ENCODE data around the gene HBE1. TPM values are rescaled to one million over a fixed set of nuclear protein-coding genes. Genes with fewer than 3 reads are reported as not detected.

Gene HBE1
- total RNA-seq, 1 donor from 2014 or later: not detected

DNA sequence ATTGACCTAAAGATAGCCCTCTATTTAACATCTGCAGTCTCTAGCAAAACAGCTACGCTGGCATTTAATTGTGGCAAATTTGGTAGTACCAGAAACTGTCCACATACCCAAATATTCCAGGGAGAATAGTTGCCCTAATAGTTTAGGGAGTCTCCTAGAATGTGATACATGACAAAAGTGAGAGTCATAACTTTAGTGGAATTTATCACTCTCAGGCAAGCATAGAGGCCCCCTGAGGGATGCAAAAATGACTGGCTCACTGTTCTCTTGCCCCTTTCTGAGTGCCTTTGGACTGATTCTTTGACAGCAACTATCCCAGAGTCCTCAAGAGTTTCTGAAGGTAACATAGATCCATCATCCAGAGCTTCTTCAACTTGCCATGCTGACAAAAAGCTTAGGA is 34.3 kb upstream of the HBE1 start:
- Mint-ChIP-seq H3K27me3 (ENCODE audit: unreplicated experiment) (no peaks in the 10 kb centered on the region), H3K36me3 (ENCODE audit: unreplicated experiment) (no peaks in the 10 kb centered on the region), H3K9me3 (ENCODE audit: unreplicated experiment) (no peaks in the 10 kb centered on the region), H3K27ac (ENCODE audit: unreplicated experiment) (no peak overlapping the region), H3K4me3 (ENCODE audit: unreplicated experiment) (no peak overlapping the region), H3K4me1 (ENCODE audit: low read depth, unreplicated experiment) (no peaks in the 10 kb centered on the region)
- TF ChIP-seq, protein P1, sequence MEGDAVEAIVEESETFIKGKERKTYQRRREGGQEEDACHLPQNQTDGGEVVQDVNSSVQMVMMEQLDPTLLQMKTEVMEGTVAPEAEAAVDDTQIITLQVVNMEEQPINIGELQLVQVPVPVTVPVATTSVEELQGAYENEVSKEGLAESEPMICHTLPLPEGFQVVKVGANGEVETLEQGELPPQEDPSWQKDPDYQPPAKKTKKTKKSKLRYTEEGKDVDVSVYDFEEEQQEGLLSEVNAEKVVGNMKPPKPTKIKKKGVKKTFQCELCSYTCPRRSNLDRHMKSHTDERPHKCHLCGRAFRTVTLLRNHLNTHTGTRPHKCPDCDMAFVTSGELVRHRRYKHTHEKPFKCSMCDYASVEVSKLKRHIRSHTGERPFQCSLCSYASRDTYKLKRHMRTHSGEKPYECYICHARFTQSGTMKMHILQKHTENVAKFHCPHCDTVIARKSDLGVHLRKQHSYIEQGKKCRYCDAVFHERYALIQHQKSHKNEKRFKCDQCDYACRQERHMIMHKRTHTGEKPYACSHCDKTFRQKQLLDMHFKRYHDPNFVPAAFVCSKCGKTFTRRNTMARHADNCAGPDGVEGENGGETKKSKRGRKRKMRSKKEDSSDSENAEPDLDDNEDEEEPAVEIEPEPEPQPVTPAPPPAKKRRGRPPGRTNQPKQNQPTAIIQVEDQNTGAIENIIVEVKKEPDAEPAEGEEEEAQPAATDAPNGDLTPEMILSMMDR (IDR thresholded peaks at IDR 0.05; ENCODE audit: partially characterized antibody, unreplicated experiment): no peak
- no peak for DNase-seq

DNA sequence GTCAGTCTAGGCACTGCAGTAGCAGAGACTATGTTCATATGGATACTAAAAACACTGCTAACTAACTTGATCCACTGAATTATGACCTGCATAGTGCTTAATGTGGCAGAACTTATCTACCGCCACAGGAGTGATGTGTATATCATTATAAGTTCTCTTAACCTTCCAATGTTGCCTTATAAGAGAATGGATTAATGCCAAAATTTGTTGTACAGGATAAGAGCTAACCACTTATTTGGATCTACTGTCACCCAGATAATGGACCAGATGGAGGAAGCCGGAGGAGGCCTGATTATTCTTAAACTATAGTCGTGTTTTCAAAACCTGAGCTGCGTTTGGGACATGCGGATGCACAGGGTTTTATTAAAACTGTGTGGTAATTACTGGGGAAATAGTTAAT is 33.9 kb upstream of the HBE1 start:
- no peak for DNase-seq
- Mint-ChIP-seq H3K27ac (ENCODE audit: unreplicated experiment) (no peak overlapping the region), H3K9me3 (ENCODE audit: unreplicated experiment) (no peaks in the 10 kb centered on the region), H3K36me3 (ENCODE audit: unreplicated experiment) (no peaks in the 10 kb centered on the region), H3K27me3 (ENCODE audit: unreplicated experiment) (no peaks in the 10 kb centered on the region), H3K4me3 (ENCODE audit: unreplicated experiment) (no peak overlapping the region), H3K4me1 (ENCODE audit: low read depth, unreplicated experiment) (no peaks in the 10 kb centered on the region)
- TF ChIP-seq, protein P1 (IDR thresholded peaks at IDR 0.05; ENCODE audit: partially characterized antibody, unreplicated experiment): no peak

DNA sequence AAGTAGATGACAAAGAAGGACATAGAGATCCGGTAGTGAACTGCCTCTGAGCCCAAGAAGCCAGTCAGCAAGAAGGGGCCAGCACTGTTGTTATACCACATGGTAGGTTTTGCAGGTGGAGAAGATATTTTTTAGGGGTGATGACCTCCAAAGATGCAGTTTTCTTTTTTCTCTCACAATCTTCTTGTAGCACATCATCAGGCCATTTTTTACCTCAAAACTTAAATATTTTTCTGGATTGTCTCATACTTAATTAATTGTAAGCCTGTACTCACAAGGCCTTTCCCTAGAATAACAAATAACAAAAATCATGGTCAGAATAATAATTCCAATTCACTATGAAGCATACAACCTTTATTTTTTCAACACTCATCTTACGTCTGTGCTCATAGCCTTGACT is 32.1 kb upstream of the HBE1 start, which contains the start of gene OR51B4:
Gene OR51B4 (minus strand): TSS at position 101 of the 400 bp plus-strand sequence. CDS start 0 bp downstream, at position 101.
- no peaks in the 10 kb centered on the region for H3K4me1 Mint-ChIP-seq (ENCODE audit: low read depth, unreplicated experiment)
- DNase-seq: no peak
- no peak within 1 kb of the TSS for H3K27ac Mint-ChIP-seq (ENCODE audit: unreplicated experiment)
- no peaks in the 10 kb centered on the region for H3K9me3 Mint-ChIP-seq (ENCODE audit: unreplicated experiment)
- H3K36me3 Mint-ChIP-seq (ENCODE audit: unreplicated experiment): no peaks in the 10 kb centered on the region
- H3K27me3 Mint-ChIP-seq (ENCODE audit: unreplicated experiment): no peaks in the 10 kb centered on the region
- H3K4me3 Mint-ChIP-seq (ENCODE audit: unreplicated experiment): no peak within 1 kb of the TSS
- TF ChIP-seq, protein P1 (IDR thresholded peaks at IDR 0.05; ENCODE audit: partially characterized antibody, unreplicated experiment): no peak

DNA sequence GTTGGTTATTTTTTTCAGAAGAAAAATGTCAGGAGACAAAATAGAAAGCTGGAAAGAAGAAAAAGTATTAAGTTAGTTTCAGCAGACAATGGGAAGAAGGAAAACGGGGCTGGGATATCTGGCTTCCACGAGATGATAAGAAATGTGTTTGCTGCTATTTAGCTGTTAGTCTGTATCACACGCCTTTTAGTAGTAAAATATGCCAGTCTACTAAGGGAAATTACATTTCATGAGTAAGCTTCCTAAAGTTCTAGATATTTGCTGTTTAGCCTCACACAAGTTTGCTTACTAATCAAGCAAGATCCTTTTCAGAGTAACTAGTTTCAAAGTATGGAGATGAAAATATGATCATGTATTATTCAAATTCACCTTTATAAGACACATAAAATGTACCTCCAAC is 30.5 kb upstream of the HBE1 start:
- Mint-ChIP-seq H3K27ac (ENCODE audit: unreplicated experiment) (no peak overlapping the region), H3K4me3 (ENCODE audit: unreplicated experiment) (no peak overlapping the region), H3K36me3 (ENCODE audit: unreplicated experiment) (no peaks in the 10 kb centered on the region), H3K9me3 (ENCODE audit: unreplicated experiment) (no peaks in the 10 kb centered on the region), H3K4me1 (ENCODE audit: low read depth, unreplicated experiment) (no peaks in the 10 kb centered on the region), H3K27me3 (ENCODE audit: unreplicated experiment) (no peaks in the 10 kb centered on the region)
- no peak for DNase-seq
- TF ChIP-seq, protein P1 (IDR thresholded peaks at IDR 0.05; ENCODE audit: partially characterized antibody, unreplicated experiment): no peak

DNA sequence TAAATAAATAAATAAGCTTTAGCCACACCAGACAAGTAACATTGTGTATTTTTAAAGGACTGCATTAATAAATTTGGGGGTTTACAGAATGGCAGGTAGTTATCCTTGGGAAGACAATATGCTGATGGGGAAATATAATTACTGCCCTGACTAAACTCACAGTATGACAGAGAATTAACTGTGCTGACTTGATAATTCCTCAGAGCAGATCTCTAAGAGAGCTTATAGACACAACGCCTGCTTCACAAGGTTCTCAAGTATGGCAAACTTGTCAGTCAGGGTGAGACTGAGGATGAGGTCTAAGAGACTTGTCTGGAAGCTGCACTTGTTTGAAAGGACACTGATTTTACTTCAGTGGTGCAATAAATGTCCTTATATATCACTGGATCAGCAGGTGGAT is 28.7 kb upstream of the HBE1 start:
- no peaks in the 10 kb centered on the region for H3K4me1 Mint-ChIP-seq (ENCODE audit: low read depth, unreplicated experiment)
- H3K27ac Mint-ChIP-seq (ENCODE audit: unreplicated experiment): no peak overlapping the region
- no peak overlapping the region for H3K4me3 Mint-ChIP-seq (ENCODE audit: unreplicated experiment)
- H3K9me3 Mint-ChIP-seq (ENCODE audit: unreplicated experiment): peaks cover 1% of the 10 kb centered on the region
- DNase-seq: no peak
- H3K36me3 Mint-ChIP-seq (ENCODE audit: unreplicated experiment): no peaks in the 10 kb centered on the region
- TF ChIP-seq, protein P1 (IDR thresholded peaks at IDR 0.05; ENCODE audit: partially characterized antibody, unreplicated experiment): no peak
- H3K27me3 Mint-ChIP-seq (ENCODE audit: unreplicated experiment): no peaks in the 10 kb centered on the region
